Ovary (tissue), 3 donors: Measurements from ENCODE around the gene CREB1.

ENCODE experiments used
- EP300 ChIP-seq: sonication (generic); formaldehyde crosslinking; IDR thresholded peaks from one replicate; pipeline ENCODE4 v1.6.1; 2017; ENCODE audit warnings: antibody characterized with exemption
- POLR2A ChIP-seq: fragments of 450-650 bp; IDR thresholded peaks from one replicate; pipeline ENCODE4 v1.6.1; 2017; ENCODE audit warnings: antibody characterized with exemption, mild to moderate bottlenecking, moderate library complexity
- TF ChIP-seq, protein P1 (sequence below), 3 donors: fragments of 450-650 bp in 2 of 3; fragments of 200-600 bp in 1 of 3; IDR thresholded peaks; one replicate each; pipeline versions ENCODE4 v1.5.1 to v1.8.0; 2016 to 2022; ENCODE audit warnings: antibody characterized with exemption in 3 of 3, mild to moderate bottlenecking in 1 of 3
- donor health status: DM: no; HTN: no; CAD: no.

DNA sequence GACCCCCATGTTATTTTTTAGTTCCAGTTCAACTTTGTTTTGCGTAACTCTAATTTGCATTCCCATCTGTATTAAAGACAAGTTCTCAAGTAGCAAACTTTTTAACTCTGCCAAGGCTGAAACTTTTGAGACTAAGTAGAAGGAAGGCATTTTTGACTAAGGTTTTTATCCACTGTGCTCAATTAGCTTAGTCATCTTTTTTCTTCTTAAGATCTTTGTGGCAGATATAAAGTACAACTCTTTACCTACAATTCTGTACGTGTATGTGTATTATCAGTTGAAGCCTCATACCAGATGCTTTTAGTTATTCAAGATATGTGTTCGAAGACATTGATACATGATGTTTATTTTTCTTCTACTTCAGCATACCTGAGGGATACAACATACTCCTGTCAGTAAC is 41.6 kb downstream of the CREB1 start:
- TF ChIP-seq POLR2A (no peak), EP300 (no peak)
- TF ChIP-seq, protein P1, sequence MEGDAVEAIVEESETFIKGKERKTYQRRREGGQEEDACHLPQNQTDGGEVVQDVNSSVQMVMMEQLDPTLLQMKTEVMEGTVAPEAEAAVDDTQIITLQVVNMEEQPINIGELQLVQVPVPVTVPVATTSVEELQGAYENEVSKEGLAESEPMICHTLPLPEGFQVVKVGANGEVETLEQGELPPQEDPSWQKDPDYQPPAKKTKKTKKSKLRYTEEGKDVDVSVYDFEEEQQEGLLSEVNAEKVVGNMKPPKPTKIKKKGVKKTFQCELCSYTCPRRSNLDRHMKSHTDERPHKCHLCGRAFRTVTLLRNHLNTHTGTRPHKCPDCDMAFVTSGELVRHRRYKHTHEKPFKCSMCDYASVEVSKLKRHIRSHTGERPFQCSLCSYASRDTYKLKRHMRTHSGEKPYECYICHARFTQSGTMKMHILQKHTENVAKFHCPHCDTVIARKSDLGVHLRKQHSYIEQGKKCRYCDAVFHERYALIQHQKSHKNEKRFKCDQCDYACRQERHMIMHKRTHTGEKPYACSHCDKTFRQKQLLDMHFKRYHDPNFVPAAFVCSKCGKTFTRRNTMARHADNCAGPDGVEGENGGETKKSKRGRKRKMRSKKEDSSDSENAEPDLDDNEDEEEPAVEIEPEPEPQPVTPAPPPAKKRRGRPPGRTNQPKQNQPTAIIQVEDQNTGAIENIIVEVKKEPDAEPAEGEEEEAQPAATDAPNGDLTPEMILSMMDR (IDR thresholded peaks at IDR 0.05) = no peak
